Pancreas (tissue), 10 donors: ENCODE data around the gene PACS2. TPM values are rescaled to one million over a fixed set of nuclear protein-coding genes. Genes with fewer than 3 reads are reported as not detected.

Source experiments
- ATAC-seq, 4 donors: fragments of 200-7000 bp; cut with Tn5 transposase; one replicate each; pipeline versions ENCODE4 v1.8.0 to v1.9.1; 2020; ENCODE audit warnings: mild to moderate bottlenecking in 4 of 4, moderate library complexity in 4 of 4
- DNase-seq, 6 donors: peaks; one replicate each; pipeline ENCODE4 v3.0.0-alpha.2; 2020
- FAIRE-seq: peaks from 2 replicates; lab custom pipeline; 2012; peaks lifted over from hg19 to GRCh38; lab: Jason Lieb, UNC
- H3K27ac ChIP-seq, 4 donors: fragments of 200-600 bp; sonication (generic); 1 replicate in 3 of 4; 2 replicates in 1 of 4; pipeline versions ENCODE4 v1.5.0 to v1.8.0; 2020
- H3K27me3 ChIP-seq, 4 donors: fragments of 200-600 bp; one replicate each; pipeline ENCODE4 v1.8.0; 2021
- H3K36me3 ChIP-seq, 3 donors: fragments of 200-600 bp; sonication (generic) in 1 of 3; one replicate each; pipeline versions ENCODE4 v1.5.0 to v1.8.0; 2020 to 2021
- H3K4me1 ChIP-seq, 3 donors: fragments of 200-600 bp; one replicate each; pipeline ENCODE4 v1.8.0; 2021
- H3K4me3 ChIP-seq, 4 donors: fragments of 200-600 bp; sonication (generic) in 2 of 4; one replicate each; pipeline versions ENCODE4 v1.5.0 to v1.8.0; 2020 to 2021
- H3K9me3 ChIP-seq, 4 donors: fragments of 200-600 bp; one replicate each; pipeline ENCODE4 v1.8.0; 2021
- WGBS, 2 donors: extraction: QIAGEN DNeasy Blood & Tissue Kit; methylation state at CpG; one replicate each; pipeline ENCODE4 v1.1.7; 2013; 5-methylcytosine and 5-hydroxymethylcytosine counted together
- intact Hi-C, 3 donors: fragments of 100-400 bp; cut with DNase I; formaldehyde crosslinking; loops; one replicate each; pipeline versions ENCODE4 v1.11.1 to v1.14.2; 2022
- polyA plus RNA-seq, 2 donors: library from polyadenylated mRNA; stranded (reverse); fragments of 200-250 nt; gene quantifications; one replicate each; pipeline ENCODE4 v1.2.3, GENCODE V29; 2013
- total RNA-seq, 6 donors: library from RNA; stranded (reverse); fragmentation: NEBNext Ultra II Directional in 4 of 6; extraction: Animal tissue kit (Norgen Biotek cat#: 25700) in 4 of 6; gene quantifications; one replicate each; pipeline versions ENCODE4 v1.2.1 to v1.2.4, GENCODE V29; 2021 to 2023
- TF ChIP-seq, protein P1 (sequence below), 4 donors: fragments of 200-600 bp; sonication (generic) in 3 of 4; IDR thresholded peaks; one replicate each; pipeline versions ENCODE4 v1.5.0 to v1.8.0; 2021; ENCODE audit warnings: antibody characterized with exemption in 4 of 4
- donor health status: healthy with polysubstance abuse.
- donor health status: DM: no; HTN: no; CAD: no; lungs with moderate emphysema.
- donor health status: DM: no; HTN: no; CAD: no.
- donor health status: control.
- donor health status: control.
- donor health status: Bipolar disorder and iron deficiency.
- donor health status: DM: yes; HTN: yes; CAD: no.
- donor health status: DM: no; HTN: no; CAD: no.
- donor health status: DM: no; HTN: no; CAD: no.
- donor health status: DM: yes; HTN: yes; CAD: no.

PACS2 gene
- total and polyA plus RNA-seq, 8 donors: 36.9 to 128 (median 49.3) TPM

GRCh38 chr14:105376521-105377440, 62.2 kb downstream of the PACS2 start:
- H3K36me3 ChIP-seq: peaks cover 0 to 9% (median 0%) of the 10 kb centered on the region in 3 donors
- H3K9me3 ChIP-seq: no peaks in the 10 kb centered on the region
- WGBS, 2 donors: 86 to 88% methylated on average over 34 of the region's 34 CpGs
- no peak overlapping the region for H3K27ac ChIP-seq
- no peaks in the 10 kb centered on the region for H3K4me1 ChIP-seq
- TF ChIP-seq, protein P1, sequence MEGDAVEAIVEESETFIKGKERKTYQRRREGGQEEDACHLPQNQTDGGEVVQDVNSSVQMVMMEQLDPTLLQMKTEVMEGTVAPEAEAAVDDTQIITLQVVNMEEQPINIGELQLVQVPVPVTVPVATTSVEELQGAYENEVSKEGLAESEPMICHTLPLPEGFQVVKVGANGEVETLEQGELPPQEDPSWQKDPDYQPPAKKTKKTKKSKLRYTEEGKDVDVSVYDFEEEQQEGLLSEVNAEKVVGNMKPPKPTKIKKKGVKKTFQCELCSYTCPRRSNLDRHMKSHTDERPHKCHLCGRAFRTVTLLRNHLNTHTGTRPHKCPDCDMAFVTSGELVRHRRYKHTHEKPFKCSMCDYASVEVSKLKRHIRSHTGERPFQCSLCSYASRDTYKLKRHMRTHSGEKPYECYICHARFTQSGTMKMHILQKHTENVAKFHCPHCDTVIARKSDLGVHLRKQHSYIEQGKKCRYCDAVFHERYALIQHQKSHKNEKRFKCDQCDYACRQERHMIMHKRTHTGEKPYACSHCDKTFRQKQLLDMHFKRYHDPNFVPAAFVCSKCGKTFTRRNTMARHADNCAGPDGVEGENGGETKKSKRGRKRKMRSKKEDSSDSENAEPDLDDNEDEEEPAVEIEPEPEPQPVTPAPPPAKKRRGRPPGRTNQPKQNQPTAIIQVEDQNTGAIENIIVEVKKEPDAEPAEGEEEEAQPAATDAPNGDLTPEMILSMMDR (IDR thresholded peaks at IDR 0.05): no peak
- ATAC-seq (peak in 1 of 4 donors; percentile 11), FAIRE-seq (no peak), DNase-seq (peak in 2 of 6 donors; percentile 31 to 74)
- H3K27me3 ChIP-seq: no peaks in the 10 kb centered on the region
- intact Hi-C loops: no loop called here
- no peak overlapping the region for H3K4me3 ChIP-seq

GRCh38 chr14:105377555-105378182, 63.1 kb downstream of the PACS2 start:
- intact Hi-C loops: no loop called here
- FAIRE-seq (no peak), ATAC-seq (no peak), DNase-seq (peak in 2 of 6 donors; percentile 17 to 54)
- Histone ChIP-seq H3K27ac (no peak overlapping the region), H3K27me3 (no peaks in the 10 kb centered on the region), H3K36me3 (peaks cover 0 to 17% (median 0%) of the 10 kb centered on the region in 3 donors), H3K9me3 (no peaks in the 10 kb centered on the region), H3K4me3 (no peak overlapping the region), H3K4me1 (no peaks in the 10 kb centered on the region)
- whole genome bisulfite sequencing, 2 donors: 88 to 92% methylated on average over 23 of the region's 23 CpGs
- TF ChIP-seq, protein P1 (IDR thresholded peaks at IDR 0.05): no peak

DNA sequence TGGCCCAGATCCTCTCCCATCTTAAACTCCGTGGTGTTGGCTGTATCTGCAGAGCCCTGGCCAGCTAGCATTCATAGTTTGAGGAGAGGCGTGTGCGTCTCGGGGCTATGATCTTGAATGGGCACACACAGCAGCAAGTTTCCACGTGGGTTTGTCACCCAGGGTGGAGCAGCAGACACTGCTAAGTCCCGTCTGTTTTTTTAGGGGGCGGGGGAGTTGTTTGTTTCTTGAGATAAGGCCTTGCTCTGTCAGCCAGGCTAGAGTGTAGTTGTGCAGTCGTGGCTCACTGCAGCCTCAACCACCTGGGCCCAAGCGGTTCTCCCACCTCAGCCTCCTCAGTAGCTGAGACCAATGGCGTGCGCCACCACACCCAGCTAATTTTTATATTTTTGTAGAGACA, 63.7 kb downstream of the PACS2 start:
- 71 to 72% methylated on average over 11 of the region's 11 CpGs for WGBS, 2 donors
- no peak for ATAC-seq

GRCh38 chr14:105378873-105379685, 64.5 kb downstream of the PACS2 start:
- Histone ChIP-seq H3K9me3 (no peaks in the 10 kb centered on the region), H3K4me1 (no peaks in the 10 kb centered on the region), H3K27ac (no peak overlapping the region), H3K27me3 (no peaks in the 10 kb centered on the region), H3K4me3 (no peak overlapping the region), H3K36me3 (peaks cover 0 to 21% (median 0%) of the 10 kb centered on the region in 3 donors)
- peak in 1 of 6 donors; percentile 36 for DNase-seq
- FAIRE-seq: no peak
- 92 to 96% methylated on average over 17 of the region's 17 CpGs for WGBS, 2 donors
- intact Hi-C loops: no loop called here
- ATAC-seq: no peak
- TF ChIP-seq, protein P1 (IDR thresholded peaks at IDR 0.05): no peak

More for the DNA sequence above, 63.7 kb downstream of the PACS2 start:
- Histone ChIP-seq H3K9me3 (no peaks in the 10 kb centered on the region), H3K27ac (no peak overlapping the region), H3K36me3 (peaks cover 0 to 21% (median 0%) of the 10 kb centered on the region in 3 donors), H3K4me3 (no peak overlapping the region), H3K4me1 (no peaks in the 10 kb centered on the region), H3K27me3 (no peaks in the 10 kb centered on the region)
- FAIRE-seq (no peak), DNase-seq (peak in 1 of 6 donors; percentile 14)
- intact Hi-C loops: no loop called here
- TF ChIP-seq, protein P1 (IDR thresholded peaks at IDR 0.05): no peak
